Measurements from ENCODE around the gene ATP8A2.

Gene ATP8A2

GRCh38 chr13:25400925-25401324 is 29.2 kb downstream of the ATP8A2 start:
- in situ Hi-C loops (cut with HindIII; ENCODE audit: low sequenced_read_pairs): no loop called here
- no peak overlapping the region for H3K4me3 ChIP-seq (ENCODE audit: low read depth, low read length)
- TF ChIP-seq CTCF (IDR thresholded peaks at IDR 0.05; ENCODE audit: low read depth, low read length): no peak
- DNase-seq (ENCODE audit: low read depth, low spot score): no peak

- in situ Hi-C loops (cut with HindIII; ENCODE audit: low sequenced_read_pairs): no loop called here
- DNase-seq (ENCODE audit: low read depth, low spot score): no peak
- H3K4me3 ChIP-seq (ENCODE audit: low read depth, low read length): no peak overlapping the region
- no peak for TF ChIP-seq CTCF (IDR thresholded peaks at IDR 0.05; ENCODE audit: low read depth, low read length)
Observed at GRCh38 chr13:25401958-25402357, 30.2 kb downstream of the ATP8A2 start.

- no peak for TF ChIP-seq CTCF (IDR thresholded peaks at IDR 0.05; ENCODE audit: low read depth, low read length)
- no peak overlapping the region for H3K4me3 ChIP-seq (ENCODE audit: low read depth, low read length)
- no peak for DNase-seq (ENCODE audit: low read depth, low spot score)
- in situ Hi-C loops (cut with HindIII; ENCODE audit: low sequenced_read_pairs): no loop called here
Observed at GRCh38 chr13:25406377-25406776, 34.6 kb downstream of the ATP8A2 start.

- in situ Hi-C loops (cut with HindIII; ENCODE audit: low sequenced_read_pairs): no loop called here
- no peak overlapping the region for H3K4me3 ChIP-seq (ENCODE audit: low read depth, low read length)
- no peak for DNase-seq (ENCODE audit: low read depth, low spot score)
- TF ChIP-seq CTCF (IDR thresholded peaks at IDR 0.05; ENCODE audit: low read depth, low read length): no peak
Observed at GRCh38 chr13:25409938-25410337, 38.2 kb downstream of the ATP8A2 start.

- DNase-seq (ENCODE audit: low read depth, low spot score): no peak
- in situ Hi-C loops (cut with HindIII; ENCODE audit: low sequenced_read_pairs): no loop called here
- no peak for TF ChIP-seq CTCF (IDR thresholded peaks at IDR 0.05; ENCODE audit: low read depth, low read length)
- H3K4me3 ChIP-seq (ENCODE audit: low read depth, low read length): no peak overlapping the region
Observed at GRCh38 chr13:25415241-25415640, 43.5 kb downstream of the ATP8A2 start.

GRCh38 chr13:25417535-25417934 is 45.8 kb downstream of the ATP8A2 start:
- H3K4me3 ChIP-seq (ENCODE audit: low read depth, low read length): no peak overlapping the region
- no peak for DNase-seq (ENCODE audit: low read depth, low spot score)
- in situ Hi-C loops (cut with HindIII; ENCODE audit: low sequenced_read_pairs): no loop called here
- TF ChIP-seq CTCF (IDR thresholded peaks at IDR 0.05; ENCODE audit: low read depth, low read length): no peak

- TF ChIP-seq CTCF (IDR thresholded peaks at IDR 0.05; ENCODE audit: low read depth, low read length): no peak
- no peak overlapping the region for H3K4me3 ChIP-seq (ENCODE audit: low read depth, low read length)
- no peak for DNase-seq (ENCODE audit: low read depth, low spot score)
- in situ Hi-C loops (cut with HindIII; ENCODE audit: low sequenced_read_pairs): no loop called here
Observed at GRCh38 chr13:25420161-25420560, 48.4 kb downstream of the ATP8A2 start.
